Keratinocyte (primary cell): ENCODE measurements around the gene GFRA3. TPM values are rescaled to one million over a fixed set of nuclear protein-coding genes. Genes with fewer than 3 reads are reported as not detected.

Source experiments
- DNase-seq: peaks from one replicate; pipeline ENCODE4 v3.0.0-alpha.2; 2011; ENCODE audit warnings: low read depth, missing footprints, low spot score
- FAIRE-seq: peaks from 2 replicates; lab custom pipeline; 2011; peaks lifted over from hg19 to GRCh38; lab: Jason Lieb, UNC
- H2AFZ ChIP-seq: 2 replicates; pipeline ENCODE4 v1.6.0; 2012; ENCODE audit warnings: low read length, control low read depth, inconsistent platforms; ENCODE audit not compliant: control insufficient read depth
- H3K27ac ChIP-seq: 2 replicates; pipeline ENCODE4 v1.5.1; 2011; ENCODE audit warnings: low read length; ENCODE audit not compliant: control insufficient read depth, insufficient read depth
- H3K27me3 ChIP-seq: 3 replicates; pipeline ENCODE4 v1.6.0; 2011; ENCODE audit warnings: low read length; ENCODE audit not compliant: control insufficient read depth, insufficient read depth; ENCODE audit errors: extremely low read depth
- H3K36me3 ChIP-seq, 2 experiments: 2 replicates in 1 of 2; 3 replicates in 1 of 2; pipeline ENCODE4 v1.5.1; 2011; ENCODE audit warnings: low read length in 2 of 2, mild to moderate bottlenecking in 1 of 2; ENCODE audit not compliant: control insufficient read depth in 2 of 2, insufficient read depth in 2 of 2; ENCODE audit errors: extremely low read depth in 1 of 2
- H3K4me1 ChIP-seq: 3 replicates; pipeline ENCODE4 v1.5.1; 2011; ENCODE audit warnings: low read length; ENCODE audit not compliant: control insufficient read depth, insufficient read depth; ENCODE audit errors: extremely low read depth
- H3K4me2 ChIP-seq: 3 replicates; pipeline ENCODE4 v1.6.0; 2011; ENCODE audit warnings: low read depth, low read length; ENCODE audit not compliant: control insufficient read depth, insufficient read depth; ENCODE audit errors: extremely low read depth
- H3K4me3 ChIP-seq, 3 experiments: fragments of 200-600 bp in 1 of 3; sonication (generic) in 1 of 3; 2 replicates in 2 of 3; 3 replicates in 1 of 3; pipeline ENCODE4 v1.5.1; 2011 to 2016; ENCODE audit warnings: low read length in 3 of 3, mild to moderate bottlenecking in 3 of 3, control low read depth in 2 of 3, inconsistent platforms in 1 of 3, low read depth in 1 of 3, mixed read lengths in 1 of 3, mixed run types in 1 of 3, moderate library complexity in 1 of 3; ENCODE audit not compliant: control insufficient read depth in 2 of 3, insufficient read depth in 2 of 3; ENCODE audit errors: extremely low read depth in 1 of 3
- H3K79me2 ChIP-seq: 2 replicates; pipeline ENCODE4 v1.6.0; 2012; ENCODE audit warnings: low read length; ENCODE audit not compliant: control insufficient read depth, insufficient read depth
- H3K9ac ChIP-seq: 3 replicates; pipeline ENCODE4 v1.6.0; 2011; ENCODE audit warnings: low read length; ENCODE audit not compliant: control insufficient read depth, insufficient read depth; ENCODE audit errors: extremely low read depth
- H3K9me1 ChIP-seq: 3 replicates; pipeline ENCODE4 v1.6.0; 2011; ENCODE audit warnings: low read length; ENCODE audit not compliant: control insufficient read depth, insufficient read depth; ENCODE audit errors: extremely low read depth
- H3K9me3 ChIP-seq: 2 replicates; pipeline ENCODE4 v1.5.1; 2012; ENCODE audit warnings: low read depth, low read length; ENCODE audit not compliant: control insufficient read depth
- H4K20me1 ChIP-seq: 3 replicates; pipeline ENCODE4 v1.6.0; 2011; ENCODE audit warnings: low read length; ENCODE audit not compliant: control insufficient read depth, insufficient read depth; ENCODE audit errors: extremely low read depth
- CTCF ChIP-seq, 3 experiments: IDR thresholded peaks in 1 of 3; conservative IDR thresholded peaks in 1 of 3; optimal IDR thresholded peaks in 1 of 3; 2 replicates in 2 of 3; 3 replicates in 1 of 3; pipeline versions ENCODE3 to v1.5.1; 2011; ENCODE audit warnings: low read length in 3 of 3, mild to moderate bottlenecking in 3 of 3, moderate library complexity in 2 of 3, control low read depth in 1 of 3, inconsistent platforms in 1 of 3; ENCODE audit not compliant: insufficient read depth in 2 of 3; ENCODE audit errors: extremely low read depth in 1 of 3
- EZH2 ChIP-seq: IDR thresholded peaks from one replicate; pipeline ENCODE4 v1.6.1; 2012; ENCODE audit warnings: inconsistent platforms, mild to moderate bottlenecking, low read length, moderate library complexity
- dilution Hi-C: fragments of 300-500 bp; cut with MboI; formaldehyde crosslinking; loops from one replicate; pipeline ENCODE4 v1.7.0; 2020; ENCODE audit warnings: low sequenced_read_pairs; ENCODE audit not compliant: extremely low pct_ligation_motif_present
- polyA plus RNA-seq, 5 experiments: library from polyadenylated mRNA; depleted of rRNA in 3 of 5; stranded (reverse) in 3 of 5; stranded (forward) in 1 of 5; unstranded in 1 of 5; fragments of >200 nt; gene quantifications; 1 replicate in 1 of 5; 2 replicates in 3 of 5; 3 replicates in 1 of 5; pipeline versions ENCODE4 v1.2.1 to v1.2.3, GENCODE V29; 2011 to 2012; ENCODE audit warnings: missing spikeins in 2 of 5, low read depth in 1 of 5, low replicate concordance in 1 of 5

The GFRA3 gene
- polyA plus RNA-seq, 1 donor (not counting 4 experiments of a cell fraction or from before 2014, with no cell fraction given) = not detected

- no peaks in the 10 kb centered on the region for H3K9me3 ChIP-seq
- H3K4me1 ChIP-seq = peaks cover 6% of the 10 kb centered on the region
- H4K20me1 ChIP-seq = no peaks in the 10 kb centered on the region
- dilution Hi-C loops = no loop called here
- DNase-seq = peak; percentile 88
- H3K9me1 ChIP-seq = no peaks in the 10 kb centered on the region
- no peaks in the 10 kb centered on the region for H3K27me3 ChIP-seq
- H3K4me2 ChIP-seq = peak within 1 kb of the TSS; percentile 94
- peak within 1 kb of the TSS; percentile 67 to 86 (median 76) for H3K4me3 ChIP-seq
- peak within 1 kb of the TSS; percentile 98 for H2AFZ ChIP-seq
- H3K9ac ChIP-seq = peak within 1 kb of the TSS; percentile 91
- H3K79me2 ChIP-seq = peaks cover 37% of the 10 kb centered on the region
- no peak for TF ChIP-seq CTCF (optimal IDR thresholded peaks at IDR 0.05 in 1 of 3, IDR thresholded peaks at IDR 0.05 in 1 of 3, conservative IDR thresholded peaks at IDR 0.05 in 1 of 3; ENCODE audit: extremely low read depth in 1 of 3, insufficient read depth in 2 of 3, low read length in 3 of 3)
- TF ChIP-seq EZH2 = no peak
- FAIRE-seq = peak; percentile 90
- H3K27ac ChIP-seq = peak within 1 kb of the TSS; percentile 91
- H3K36me3 ChIP-seq = no peaks in the 10 kb centered on the region
Measured at GRCh38 chr5:138213161-138214029, 61.0 kb downstream of the GFRA3 start, which contains the start of gene CDC23. Gene CDC23 (minus strand): TSS chr5:138213323. CDS start chr5:138213312, 11 bp downstream.

- Histone ChIP-seq H3K9ac (peak overlapping the region; percentile 91), H3K27ac (peak overlapping the region; percentile 91), H3K9me1 (no peaks in the 10 kb centered on the region), H3K4me3 (peak overlapping the region; percentile 67 to 86 (median 76)), H3K4me1 (peaks cover 6% of the 10 kb centered on the region), H3K9me3 (no peaks in the 10 kb centered on the region), H3K36me3 (no peaks in the 10 kb centered on the region), H4K20me1 (no peaks in the 10 kb centered on the region), H3K27me3 (no peaks in the 10 kb centered on the region), H2AFZ (peak overlapping the region; percentile 98), H3K79me2 (peaks cover 39% of the 10 kb centered on the region), H3K4me2 (peak overlapping the region; percentile 94)
- DNase-seq (no peak), FAIRE-seq (no peak)
- no peak for TF ChIP-seq EZH2
- no peak for TF ChIP-seq CTCF (optimal IDR thresholded peaks at IDR 0.05 in 1 of 3, IDR thresholded peaks at IDR 0.05 in 1 of 3, conservative IDR thresholded peaks at IDR 0.05 in 1 of 3; ENCODE audit: extremely low read depth in 1 of 3, insufficient read depth in 2 of 3, low read length in 3 of 3)
- dilution Hi-C loops = no loop called here
Measured at GRCh38 chr5:138212828-138213160, 61.6 kb downstream of the GFRA3 start.
